Mesothelial cell of epicardium (in vitro differentiated cells): ENCODE results near the gene KIAA0513. TPM values are rescaled to one million over a fixed set of nuclear protein-coding genes. Genes with fewer than 3 reads are reported as not detected.

Experiments used
- DNase-seq, 2 experiments: peaks; one replicate each; pipeline ENCODE4 v3.0.0; 2021; ENCODE audit warnings: low spot score in 2 of 2; ENCODE audit not compliant: unreplicated experiment in 2 of 2
- H3K27ac Mint-ChIP-seq: 2 replicates; pipeline ENCODE4 v1.8.0; 2021; ENCODE audit warnings: mixed read lengths
- H3K27me3 Mint-ChIP-seq: 2 replicates; pipeline ENCODE4 v1.8.0; 2021; ENCODE audit warnings: low read depth, mixed read lengths
- H3K36me3 Mint-ChIP-seq: 2 replicates; pipeline ENCODE4 v1.8.0; 2021; ENCODE audit warnings: mixed read lengths
- H3K4me1 Mint-ChIP-seq: 2 replicates; pipeline ENCODE4 v1.8.0; 2021; ENCODE audit warnings: mixed read lengths
- H3K4me3 Mint-ChIP-seq: 2 replicates; pipeline ENCODE4 v1.8.0; 2021; ENCODE audit warnings: mild to moderate bottlenecking, moderate library complexity, mixed read lengths
- H3K9me3 Mint-ChIP-seq: 2 replicates; pipeline ENCODE4 v1.8.0; 2021; ENCODE audit warnings: mixed read lengths
- total RNA-seq: library from RNA; stranded (reverse); gene quantifications from 3 replicates; pipeline ENCODE4 v1.2.1, GENCODE V29; 2021
- TF ChIP-seq, protein P1 (sequence below): fragments of 200-600 bp; sonication (generic); IDR thresholded peaks from one replicate; pipeline ENCODE4 v1.5.0; 2021; ENCODE audit warnings: antibody characterized with exemption; ENCODE audit not compliant: unreplicated experiment

KIAA0513 gene
- total RNA-seq, 1 donor from 2014 or later: 6.8 TPM

DNA sequence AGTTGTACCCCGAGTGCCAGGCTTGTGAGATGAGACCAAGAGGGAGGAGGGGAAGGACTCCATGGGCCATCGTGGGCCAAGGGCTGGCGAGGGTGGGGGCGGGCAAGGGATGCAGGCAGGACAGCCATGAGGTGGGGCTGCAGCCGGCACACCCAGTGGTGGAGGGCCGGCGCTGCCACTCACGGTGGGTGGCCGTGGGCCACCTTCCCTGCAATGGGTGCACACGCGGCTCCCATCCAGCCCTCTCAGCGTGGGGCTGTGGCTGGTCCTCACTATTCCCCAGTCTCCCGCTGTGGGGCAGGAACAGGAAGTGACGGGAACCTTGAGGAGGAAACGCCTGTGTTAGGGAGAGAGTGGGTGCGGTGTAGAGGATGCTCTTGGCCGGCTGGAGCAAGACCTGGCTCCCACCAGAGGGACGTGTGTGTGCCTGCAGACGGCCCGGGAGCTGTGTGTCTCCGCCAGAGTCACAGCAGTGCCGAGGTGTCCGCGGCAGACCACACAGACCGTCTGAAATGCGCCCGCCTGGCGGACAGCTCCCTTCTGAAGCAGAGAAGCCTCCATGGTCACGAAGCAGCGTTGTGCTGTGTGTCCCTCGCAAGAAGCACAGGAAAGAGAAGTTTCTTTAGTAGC is 61.1 kb downstream of the KIAA0513 start:
- H3K4me1 Mint-ChIP-seq: peaks cover 20% of the 10 kb centered on the region
- peaks cover 1% of the 10 kb centered on the region for H3K27me3 Mint-ChIP-seq
- H3K36me3 Mint-ChIP-seq: no peaks in the 10 kb centered on the region
- H3K9me3 Mint-ChIP-seq: no peaks in the 10 kb centered on the region
- H3K4me3 Mint-ChIP-seq: no peak overlapping the region
- no peak overlapping the region for H3K27ac Mint-ChIP-seq
- TF ChIP-seq, protein P1, sequence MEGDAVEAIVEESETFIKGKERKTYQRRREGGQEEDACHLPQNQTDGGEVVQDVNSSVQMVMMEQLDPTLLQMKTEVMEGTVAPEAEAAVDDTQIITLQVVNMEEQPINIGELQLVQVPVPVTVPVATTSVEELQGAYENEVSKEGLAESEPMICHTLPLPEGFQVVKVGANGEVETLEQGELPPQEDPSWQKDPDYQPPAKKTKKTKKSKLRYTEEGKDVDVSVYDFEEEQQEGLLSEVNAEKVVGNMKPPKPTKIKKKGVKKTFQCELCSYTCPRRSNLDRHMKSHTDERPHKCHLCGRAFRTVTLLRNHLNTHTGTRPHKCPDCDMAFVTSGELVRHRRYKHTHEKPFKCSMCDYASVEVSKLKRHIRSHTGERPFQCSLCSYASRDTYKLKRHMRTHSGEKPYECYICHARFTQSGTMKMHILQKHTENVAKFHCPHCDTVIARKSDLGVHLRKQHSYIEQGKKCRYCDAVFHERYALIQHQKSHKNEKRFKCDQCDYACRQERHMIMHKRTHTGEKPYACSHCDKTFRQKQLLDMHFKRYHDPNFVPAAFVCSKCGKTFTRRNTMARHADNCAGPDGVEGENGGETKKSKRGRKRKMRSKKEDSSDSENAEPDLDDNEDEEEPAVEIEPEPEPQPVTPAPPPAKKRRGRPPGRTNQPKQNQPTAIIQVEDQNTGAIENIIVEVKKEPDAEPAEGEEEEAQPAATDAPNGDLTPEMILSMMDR: no peak
- no peak for DNase-seq

DNA sequence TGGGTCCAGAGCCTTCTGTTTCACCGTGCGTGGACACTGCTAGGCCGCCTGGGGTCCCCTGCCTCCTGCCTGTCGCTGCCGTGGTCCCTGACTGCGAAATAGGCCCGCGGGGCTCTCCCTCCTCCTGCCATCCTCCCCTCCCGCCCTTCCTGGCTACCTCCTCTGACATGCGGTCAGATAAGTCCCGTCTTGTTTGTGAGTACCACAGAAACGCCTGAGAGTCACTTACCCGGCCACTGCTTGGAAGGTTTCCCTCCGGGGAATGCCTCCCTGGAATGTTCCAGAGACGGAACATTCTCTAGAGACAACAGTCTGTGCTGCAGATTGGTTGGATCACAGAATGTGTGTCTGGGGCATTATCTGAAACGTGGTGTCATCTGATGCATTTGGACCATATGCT is 61.9 kb downstream of the KIAA0513 start:
- no peak for DNase-seq
- Mint-ChIP-seq H3K27ac (peak overlapping the region; percentile 43), H3K9me3 (no peaks in the 10 kb centered on the region), H3K36me3 (no peaks in the 10 kb centered on the region), H3K4me1 (peaks cover 19% of the 10 kb centered on the region), H3K4me3 (no peak overlapping the region), H3K27me3 (no peaks in the 10 kb centered on the region)
- TF ChIP-seq, protein P1: no peak

DNA sequence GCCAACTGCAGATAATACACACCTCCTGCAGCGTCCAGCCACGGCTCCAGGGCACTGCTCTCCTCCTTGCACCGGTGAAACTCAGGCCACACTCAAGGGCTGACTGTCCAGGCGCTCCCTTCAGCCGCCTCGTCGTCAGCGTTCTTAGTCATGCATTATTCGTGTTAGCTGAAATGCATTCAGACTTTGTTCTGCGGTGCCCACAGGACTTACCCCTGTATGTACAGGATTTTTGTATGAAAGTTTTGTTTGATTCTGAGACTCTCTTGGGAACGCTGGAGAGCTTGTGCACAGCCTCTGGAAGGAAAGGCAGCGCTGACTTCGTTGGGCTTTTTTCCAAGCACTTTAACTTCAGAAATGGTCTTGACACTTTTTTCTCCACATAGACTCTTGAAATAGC is 62.6 kb downstream of the KIAA0513 start:
- Mint-ChIP-seq H3K27ac (peak overlapping the region; percentile 43), H3K9me3 (no peaks in the 10 kb centered on the region), H3K4me3 (no peak overlapping the region), H3K27me3 (no peaks in the 10 kb centered on the region), H3K36me3 (no peaks in the 10 kb centered on the region), H3K4me1 (peaks cover 19% of the 10 kb centered on the region)
- DNase-seq: no peak
- TF ChIP-seq, protein P1: no peak

DNA sequence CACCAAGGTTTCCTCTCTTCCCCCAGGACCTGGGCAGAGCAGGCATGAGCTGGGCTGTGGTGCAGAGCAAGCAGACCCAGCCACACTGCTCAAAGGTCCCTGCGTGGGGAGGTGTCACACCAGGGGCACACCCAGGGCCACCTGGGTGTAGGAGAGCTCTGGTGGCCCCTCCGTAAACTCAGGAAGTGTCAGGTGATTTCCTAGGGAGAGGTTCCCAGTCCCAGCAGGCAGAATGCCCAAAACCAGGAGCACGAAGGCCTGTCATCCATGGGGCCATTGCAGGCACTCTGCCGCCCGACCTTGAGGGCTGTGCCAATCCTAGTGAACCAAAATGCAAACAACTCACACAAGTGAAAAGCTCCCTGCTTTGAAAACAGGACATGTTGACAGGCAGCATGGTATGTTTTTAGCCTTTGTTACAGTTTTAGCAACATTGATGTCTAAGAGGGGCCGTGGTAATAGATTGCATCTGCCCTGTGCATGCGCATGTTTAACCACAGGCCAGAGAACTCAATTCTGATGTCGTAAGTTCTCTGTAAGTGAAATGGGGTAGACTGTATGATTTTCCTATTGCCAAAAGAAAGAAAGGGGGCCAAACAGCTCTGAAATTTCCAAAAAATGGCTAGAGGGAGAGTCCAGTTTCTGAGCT is 63.4 kb downstream of the KIAA0513 start:
- no peaks in the 10 kb centered on the region for H3K36me3 Mint-ChIP-seq
- no peaks in the 10 kb centered on the region for H3K27me3 Mint-ChIP-seq
- no peak for DNase-seq
- H3K9me3 Mint-ChIP-seq: no peaks in the 10 kb centered on the region
- no peak overlapping the region for H3K27ac Mint-ChIP-seq
- TF ChIP-seq, protein P1: no peak
- H3K4me3 Mint-ChIP-seq: no peak overlapping the region
- peaks cover 19% of the 10 kb centered on the region for H3K4me1 Mint-ChIP-seq

DNA sequence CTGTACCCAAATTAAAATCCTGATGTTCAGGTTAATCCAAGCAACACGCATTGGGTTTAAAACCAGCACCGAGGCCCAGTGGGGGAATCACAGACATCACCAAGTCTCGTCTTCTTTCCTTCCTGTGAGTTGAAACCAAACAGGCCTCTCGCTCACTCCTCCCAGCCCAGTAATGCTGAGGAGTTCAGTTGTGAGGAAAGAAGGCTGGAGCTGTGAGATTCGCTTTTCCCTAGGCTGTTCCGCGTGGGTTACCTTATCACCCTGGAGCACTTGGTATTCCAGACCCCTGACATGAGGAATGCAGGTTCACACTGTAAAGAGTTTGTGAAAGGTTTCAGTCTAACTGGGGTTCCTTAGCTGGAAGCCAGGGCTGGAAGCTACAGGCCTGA is 63.9 kb downstream of the KIAA0513 start:
- Mint-ChIP-seq H3K9me3 (no peaks in the 10 kb centered on the region), H3K27ac (no peak overlapping the region), H3K27me3 (no peaks in the 10 kb centered on the region)

More for the DNA sequence above, 63.9 kb downstream of the KIAA0513 start:
- no peaks in the 10 kb centered on the region for H3K36me3 Mint-ChIP-seq
- TF ChIP-seq, protein P1: no peak
- peaks cover 19% of the 10 kb centered on the region for H3K4me1 Mint-ChIP-seq
- DNase-seq: no peak
- H3K4me3 Mint-ChIP-seq: no peak overlapping the region
